Lower lobe of right lung (tissue), 2 donors: ENCODE results near the gene LPXN. TPM values are rescaled to one million over a fixed set of nuclear protein-coding genes. Genes with fewer than 3 reads are reported as not detected.

Experiments
- ATAC-seq, 2 donors: fragments of 200-7000 bp; cut with Tn5 transposase; one replicate each; pipeline ENCODE4 v1.9.1; 2020 to 2022; ENCODE audit warnings: mild to moderate bottlenecking in 2 of 2, moderate library complexity in 2 of 2
- DNase-seq: peaks from one replicate; pipeline ENCODE4 v3.0.0-alpha.2; 2020
- H3K27ac ChIP-seq: fragments of 200-600 bp; one replicate; pipeline ENCODE4 v1.8.0; 2022
- H3K27me3 ChIP-seq: fragments of 200-600 bp; one replicate; pipeline ENCODE4 v1.8.0; 2022; ENCODE audit warnings: low read depth
- H3K36me3 ChIP-seq: fragments of 200-600 bp; one replicate; pipeline ENCODE4 v1.8.0; 2022; ENCODE audit warnings: mild to moderate bottlenecking
- H3K4me1 ChIP-seq: fragments of 200-600 bp; one replicate; pipeline ENCODE4 v1.8.0; 2022
- H3K4me3 ChIP-seq: fragments of 200-600 bp; one replicate; pipeline ENCODE4 v1.8.0; 2022; ENCODE audit warnings: mild to moderate bottlenecking
- H3K9me3 ChIP-seq: fragments of 200-600 bp; one replicate; pipeline ENCODE4 v1.8.0; 2022
- CTCF ChIP-seq: fragments of 200-600 bp; IDR thresholded peaks from one replicate; pipeline ENCODE4 v1.8.0; 2022; ENCODE audit warnings: antibody characterized with exemption, mild to moderate bottlenecking
- intact Hi-C: fragments of 100-400 bp; cut with DNase I; formaldehyde crosslinking; loops from one replicate; pipeline ENCODE4 v1.11.0; 2022
- total RNA-seq: library from RNA; stranded (reverse); fragmentation: NEBNext Ultra II Directional; extraction: Animal tissue kit (Norgen Biotek cat#: 25700); gene quantifications from one replicate; pipeline ENCODE4 v1.2.1, GENCODE V29; 2021
- donor health status: DM: no; HTN: yes; CAD: no; lungs with severe emphysema.

LPXN gene
- total RNA-seq, 1 donor from 2014 or later = 71.6 TPM

DNA sequence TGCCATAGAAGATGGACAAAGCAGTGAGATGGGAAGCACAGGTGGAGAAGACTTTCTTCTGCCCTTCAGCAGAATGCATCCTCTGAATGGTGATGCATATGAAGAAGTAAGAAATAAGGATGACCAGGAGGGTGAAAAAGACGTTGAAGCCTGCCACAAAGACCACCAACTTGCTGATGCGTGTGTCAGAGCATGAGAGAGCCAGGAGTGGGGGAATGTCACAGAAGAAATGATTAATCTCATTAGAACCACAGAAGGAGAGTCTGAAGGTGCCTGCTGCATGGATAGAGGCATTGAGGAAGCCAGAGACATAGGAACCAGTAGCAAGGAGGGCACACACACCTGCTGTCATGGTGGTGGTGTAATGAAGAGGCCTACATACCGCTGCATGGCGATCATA, 68.3 kb downstream of the LPXN start:
- Histone ChIP-seq H3K27me3 (no peaks in the 10 kb centered on the region), H3K4me1 (no peaks in the 10 kb centered on the region), H3K9me3 (no peaks in the 10 kb centered on the region), H3K36me3 (no peaks in the 10 kb centered on the region), H3K4me3 (no peak overlapping the region), H3K27ac (no peak overlapping the region)
- TF ChIP-seq CTCF = no peak
- ATAC-seq = no peak
- intact Hi-C loops = no loop called here
- no peak for DNase-seq

DNA sequence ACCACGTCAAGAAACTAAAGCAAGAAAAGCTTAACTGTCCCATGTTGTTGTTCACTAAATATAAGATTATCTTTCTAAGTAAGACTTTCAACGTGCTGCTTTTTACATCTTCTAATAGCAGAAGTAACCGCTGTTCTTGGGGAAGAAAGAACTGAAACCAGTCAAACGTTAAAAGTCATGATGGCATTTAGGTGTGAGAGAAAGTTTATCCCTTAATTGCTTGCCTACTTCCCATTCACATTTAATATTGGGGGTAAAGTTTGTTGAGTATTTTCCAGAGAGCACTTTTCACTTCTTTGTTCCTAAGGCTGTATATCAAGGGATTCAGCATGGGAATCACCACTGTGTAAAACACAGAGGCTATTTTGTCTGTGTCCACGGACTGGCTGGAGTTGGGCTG, 68.7 kb downstream of the LPXN start:
- ATAC-seq = no peak

GRCh38 chr11:58505849-58506248, 69.8 kb downstream of the LPXN start:
- DNase-seq (no peak), ATAC-seq (no peak)
- no peaks in the 10 kb centered on the region for H3K4me1 ChIP-seq
- H3K27ac ChIP-seq = no peak overlapping the region
- TF ChIP-seq CTCF = no peak
- H3K4me3 ChIP-seq = no peak overlapping the region
- no peaks in the 10 kb centered on the region for H3K36me3 ChIP-seq
- intact Hi-C loops = no loop called here
- H3K27me3 ChIP-seq = no peaks in the 10 kb centered on the region
- no peaks in the 10 kb centered on the region for H3K9me3 ChIP-seq

More for the DNA sequence above, 68.7 kb downstream of the LPXN start:
- no peak overlapping the region for H3K4me3 ChIP-seq
- no peaks in the 10 kb centered on the region for H3K9me3 ChIP-seq
- no peak for DNase-seq
- intact Hi-C loops = no loop called here
- no peaks in the 10 kb centered on the region for H3K4me1 ChIP-seq
- no peak for TF ChIP-seq CTCF
- H3K27ac ChIP-seq = no peak overlapping the region
- H3K36me3 ChIP-seq = no peaks in the 10 kb centered on the region
- H3K27me3 ChIP-seq = no peaks in the 10 kb centered on the region

GRCh38 chr11:58504232-58504631, 71.4 kb downstream of the LPXN start:
- Histone ChIP-seq H3K36me3 (no peaks in the 10 kb centered on the region), H3K4me1 (no peaks in the 10 kb centered on the region), H3K9me3 (no peaks in the 10 kb centered on the region), H3K27me3 (no peaks in the 10 kb centered on the region), H3K27ac (no peak overlapping the region), H3K4me3 (no peak overlapping the region)
- intact Hi-C loops = no loop called here
- DNase-seq (no peak), ATAC-seq (no peak)
- TF ChIP-seq CTCF = no peak

DNA sequence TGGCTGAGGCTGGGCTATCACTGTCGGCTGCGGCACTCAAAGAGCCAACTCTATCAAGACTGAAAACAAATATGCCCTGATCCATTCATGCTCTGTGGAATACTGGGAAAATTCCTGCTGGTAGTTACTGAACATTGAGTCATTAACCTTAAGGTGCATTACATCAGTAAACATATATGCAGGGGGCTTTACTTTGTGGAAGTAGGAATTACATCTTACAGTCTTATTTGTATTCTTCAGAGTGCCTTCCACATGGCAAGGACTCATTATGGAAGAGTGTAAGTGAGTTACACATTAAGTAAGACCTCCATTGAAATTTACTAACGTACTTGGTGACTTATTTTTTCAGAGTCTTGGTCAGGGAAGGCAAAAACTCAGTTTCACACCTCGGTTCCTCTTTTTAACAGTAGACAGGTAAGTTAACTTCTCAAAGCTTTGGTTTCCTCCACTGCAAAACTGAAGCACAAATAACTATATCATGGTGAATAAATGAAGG, 72.2 kb downstream of the LPXN start:
- ATAC-seq (no peak), DNase-seq (no peak)
- H3K27me3 ChIP-seq = no peaks in the 10 kb centered on the region
- no peaks in the 10 kb centered on the region for H3K36me3 ChIP-seq
- intact Hi-C loops = no loop called here
- no peak overlapping the region for H3K4me3 ChIP-seq
- H3K9me3 ChIP-seq = no peaks in the 10 kb centered on the region
- no peak overlapping the region for H3K27ac ChIP-seq
- H3K4me1 ChIP-seq = no peaks in the 10 kb centered on the region
- no peak for TF ChIP-seq CTCF

DNA sequence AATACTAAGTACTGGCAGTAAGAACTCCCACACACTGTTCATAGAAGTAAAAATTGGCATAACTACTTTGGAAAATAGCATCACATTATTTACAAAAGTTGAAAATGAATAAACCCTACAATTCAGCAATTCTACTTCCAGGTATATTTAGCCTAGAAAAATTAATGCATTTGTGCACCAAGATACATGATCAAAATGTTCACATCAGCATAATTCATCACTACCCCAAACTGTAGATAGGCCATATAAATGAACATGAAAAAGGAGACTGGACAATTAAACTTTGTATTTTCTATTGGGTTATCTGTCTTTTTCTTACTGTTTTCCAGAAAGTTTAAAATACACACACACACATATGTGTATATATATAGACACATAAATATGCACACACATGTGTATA, 73.7 kb downstream of the LPXN start:
- no peak for DNase-seq
- Histone ChIP-seq H3K36me3 (no peaks in the 10 kb centered on the region), H3K9me3 (no peaks in the 10 kb centered on the region), H3K4me1 (no peaks in the 10 kb centered on the region), H3K4me3 (no peak overlapping the region), H3K27me3 (no peaks in the 10 kb centered on the region), H3K27ac (no peak overlapping the region)
- no peak for TF ChIP-seq CTCF
- no peak for ATAC-seq
- intact Hi-C loops = no loop called here
